Cortex of kidney (tissue), 1 donor: ENCODE results near the gene SLC25A2.
"Not testable (repeated sequence)": the region's sequence is repeated elsewhere in the genome, so short reads cannot be mapped to it uniquely, and the experiment has no call there.

ENCODE experiments used
- DNase-seq: peaks from one replicate; lab custom pipeline; 2025; lab: John Stamatoyannopoulos, UW

The SLC25A2 gene

GRCh38 chr5:141303756-141304155, at the start of gene SLC25A2:
Gene SLC25A2 (minus strand): TSS chr5:141304049. CDS start chr5:141303865, 184 bp downstream.
- DNase-seq: no peak

- no peak for DNase-seq
Measured at GRCh38 chr5:141351591-141351990, 47.7 kb upstream of the SLC25A2 start.

GRCh38 chr5:141349917-141350619, 46.2 kb upstream of the SLC25A2 start, which contains the start of gene PCDHGB1:
Gene PCDHGB1 (plus strand): TSS chr5:141350099. CDS start chr5:141350261, 162 bp downstream.
- no peak for DNase-seq

GRCh38 chr5:141346017-141346416, 42.2 kb upstream of the SLC25A2 start:
- DNase-seq: not testable (repeated sequence)

- no peak for DNase-seq
Measured at GRCh38 chr5:141345327-141345726, 41.5 kb upstream of the SLC25A2 start.

GRCh38 chr5:141343953-141344463, 40.2 kb upstream of the SLC25A2 start:
- DNase-seq: no peak

GRCh38 chr5:141343242-141343952, 39.5 kb upstream of the SLC25A2 start, which contains the start of gene PCDHGA3:
Gene PCDHGA3 (plus strand): TSS chr5:141343829. CDS start chr5:141344034, 205 bp downstream.
- no peak for DNase-seq

GRCh38 chr5:141342773-141343172, 38.9 kb upstream of the SLC25A2 start:
- DNase-seq: no peak

GRCh38 chr5:141340781-141341354, 37.0 kb upstream of the SLC25A2 start:
- not testable (repeated sequence) for DNase-seq

- DNase-seq: no peak
Measured at GRCh38 chr5:141338538-141339306, 34.9 kb upstream of the SLC25A2 start, which contains the start of gene PCDHGA2. Gene PCDHGA2 (plus strand): TSS chr5:141338760.

GRCh38 chr5:141332571-141332970, 28.7 kb upstream of the SLC25A2 start:
- DNase-seq: not testable (repeated sequence)

GRCh38 chr5:141330299-141331080, 26.6 kb upstream of the SLC25A2 start, which contains the start of gene PCDHGA1:
Gene PCDHGA1 (plus strand): TSS chr5:141330514.
- no peak for DNase-seq

GRCh38 chr5:141328231-141328630, 24.4 kb upstream of the SLC25A2 start:
- DNase-seq: no peak

GRCh38 chr5:141326088-141326854, 22.4 kb upstream of the SLC25A2 start:
- no peak for DNase-seq

- DNase-seq: no peak
Measured at GRCh38 chr5:141322261-141322660, 18.4 kb upstream of the SLC25A2 start.

GRCh38 chr5:141320225-141321169, 16.6 kb upstream of the SLC25A2 start, which contains the start of gene TAF7:
Gene TAF7 (minus strand): TSS chr5:141320784. CDS start chr5:141320044, 740 bp downstream.
- DNase-seq: no peak

GRCh38 chr5:141319699-141320098, 15.8 kb upstream of the SLC25A2 start:
- DNase-seq: no peak

- DNase-seq: no peak
Measured at GRCh38 chr5:141319202-141319601, 15.4 kb upstream of the SLC25A2 start.

GRCh38 chr5:141316963-141317362, 13.1 kb upstream of the SLC25A2 start:
- DNase-seq: not testable (repeated sequence)
